Rectal smooth muscle tissue (tissue), 1 donor: ENCODE data around the gene KPRP.

Experiments
- H3K27ac ChIP-seq: one replicate; pipeline ENCODE4 v1.7.0; 2013; ENCODE audit warnings: low read depth, low read length, inconsistent platforms
- H3K27me3 ChIP-seq: one replicate; pipeline ENCODE4 v1.7.0; 2013; ENCODE audit warnings: low read length; ENCODE audit not compliant: control insufficient read depth, insufficient read depth
- H3K36me3 ChIP-seq: one replicate; pipeline ENCODE4 v1.7.0; 2013; ENCODE audit warnings: low read length; ENCODE audit not compliant: control insufficient read depth, insufficient read depth
- H3K4me1 ChIP-seq: one replicate; pipeline ENCODE4 v1.7.0; 2013; ENCODE audit warnings: low read length; ENCODE audit not compliant: control insufficient read depth, insufficient read depth
- H3K4me3 ChIP-seq: one replicate; pipeline ENCODE4 v1.7.0; 2013; ENCODE audit warnings: low read length
- H3K9ac ChIP-seq: one replicate; pipeline ENCODE4 v1.7.0; 2013; ENCODE audit warnings: low read length

KPRP gene

GRCh38 chr1:152757747-152758146 lies at the start of gene KPRP:
Gene KPRP (plus strand): TSS chr1:152758025. CDS start chr1:152759589, 1,564 bp downstream.
- Histone ChIP-seq H3K4me1 (no peaks in the 10 kb centered on the region), H3K36me3 (no peaks in the 10 kb centered on the region), H3K27ac (no peak within 1 kb of the TSS), H3K4me3 (no peak within 1 kb of the TSS), H3K9ac (no peak within 1 kb of the TSS), H3K27me3 (no peaks in the 10 kb centered on the region)

GRCh38 chr1:152718238-152718637 lies 39.6 kb upstream of the KPRP start:
- Histone ChIP-seq H3K36me3 (no peaks in the 10 kb centered on the region), H3K4me1 (no peaks in the 10 kb centered on the region), H3K27ac (no peak overlapping the region), H3K9ac (no peak overlapping the region), H3K4me3 (no peak overlapping the region), H3K27me3 (no peaks in the 10 kb centered on the region)

GRCh38 chr1:152725261-152725660 lies 32.6 kb upstream of the KPRP start:
- H3K4me1 ChIP-seq: no peaks in the 10 kb centered on the region
- H3K36me3 ChIP-seq: no peaks in the 10 kb centered on the region
- no peak overlapping the region for H3K4me3 ChIP-seq
- no peak overlapping the region for H3K9ac ChIP-seq
- H3K27me3 ChIP-seq: no peaks in the 10 kb centered on the region
- no peak overlapping the region for H3K27ac ChIP-seq

- Histone ChIP-seq H3K27ac (no peak overlapping the region), H3K4me1 (no peaks in the 10 kb centered on the region), H3K36me3 (no peaks in the 10 kb centered on the region), H3K9ac (no peak overlapping the region), H3K27me3 (no peaks in the 10 kb centered on the region), H3K4me3 (no peak overlapping the region)
Observed at GRCh38 chr1:152728986-152729385, 28.8 kb upstream of the KPRP start.

GRCh38 chr1:152735648-152736047 lies 22.2 kb upstream of the KPRP start:
- H3K9ac ChIP-seq: no peak overlapping the region
- no peak overlapping the region for H3K4me3 ChIP-seq
- H3K36me3 ChIP-seq: no peaks in the 10 kb centered on the region
- H3K27me3 ChIP-seq: no peaks in the 10 kb centered on the region
- no peaks in the 10 kb centered on the region for H3K4me1 ChIP-seq
- no peak overlapping the region for H3K27ac ChIP-seq

- Histone ChIP-seq H3K36me3 (no peaks in the 10 kb centered on the region), H3K27ac (no peak overlapping the region), H3K4me1 (no peaks in the 10 kb centered on the region), H3K4me3 (no peak overlapping the region), H3K27me3 (no peaks in the 10 kb centered on the region), H3K9ac (no peak overlapping the region)
Observed at GRCh38 chr1:152737997-152738396, 19.8 kb upstream of the KPRP start.

GRCh38 chr1:152739841-152740240 lies 18.0 kb upstream of the KPRP start:
- Histone ChIP-seq H3K4me3 (no peak overlapping the region), H3K36me3 (no peaks in the 10 kb centered on the region)

GRCh38 chr1:152741656-152742055 lies 16.2 kb upstream of the KPRP start:
- Histone ChIP-seq H3K4me1 (no peaks in the 10 kb centered on the region), H3K27me3 (peaks cover 2% of the 10 kb centered on the region), H3K4me3 (no peak overlapping the region), H3K36me3 (no peaks in the 10 kb centered on the region), H3K27ac (no peak overlapping the region), H3K9ac (no peak overlapping the region)

More at GRCh38 chr1:152739841-152740240, 18.0 kb upstream of the KPRP start:
- Histone ChIP-seq H3K27me3 (peaks cover 2% of the 10 kb centered on the region), H3K9ac (no peak overlapping the region), H3K27ac (no peak overlapping the region), H3K4me1 (no peaks in the 10 kb centered on the region)

GRCh38 chr1:152743371-152744145 lies 14.3 kb upstream of the KPRP start:
- Histone ChIP-seq H3K36me3 (no peaks in the 10 kb centered on the region), H3K27ac (no peak overlapping the region), H3K9ac (no peak overlapping the region), H3K4me1 (no peaks in the 10 kb centered on the region), H3K27me3 (peaks cover 2% of the 10 kb centered on the region), H3K4me3 (no peak overlapping the region)

GRCh38 chr1:152745289-152745704 lies 12.5 kb upstream of the KPRP start:
- H3K9ac ChIP-seq: no peak overlapping the region
- no peak overlapping the region for H3K27ac ChIP-seq
- H3K27me3 ChIP-seq: peaks cover 2% of the 10 kb centered on the region
- no peaks in the 10 kb centered on the region for H3K36me3 ChIP-seq
- H3K4me1 ChIP-seq: no peaks in the 10 kb centered on the region
- H3K4me3 ChIP-seq: no peak overlapping the region

- H3K36me3 ChIP-seq: no peaks in the 10 kb centered on the region
- no peak overlapping the region for H3K9ac ChIP-seq
- H3K27me3 ChIP-seq: peaks cover 2% of the 10 kb centered on the region
- H3K4me1 ChIP-seq: no peaks in the 10 kb centered on the region
- H3K4me3 ChIP-seq: no peak overlapping the region
- no peak overlapping the region for H3K27ac ChIP-seq
Observed at GRCh38 chr1:152745765-152746444, 11.9 kb upstream of the KPRP start.

GRCh38 chr1:152747831-152748230 lies 10.0 kb upstream of the KPRP start:
- Histone ChIP-seq H3K27me3 (peaks cover 2% of the 10 kb centered on the region), H3K36me3 (no peaks in the 10 kb centered on the region), H3K4me3 (no peak overlapping the region), H3K27ac (no peak overlapping the region), H3K9ac (no peak overlapping the region), H3K4me1 (no peaks in the 10 kb centered on the region)

- Histone ChIP-seq H3K36me3 (no peaks in the 10 kb centered on the region), H3K4me3 (no peak overlapping the region), H3K27me3 (no peaks in the 10 kb centered on the region), H3K9ac (no peak overlapping the region), H3K4me1 (no peaks in the 10 kb centered on the region), H3K27ac (no peak overlapping the region)
Observed at GRCh38 chr1:152752225-152752624, 5.6 kb upstream of the KPRP start.
